GM12878 (cell line): ENCODE measurements around the gene PDZD2.

Experiments used
- EP300 ChIP-seq, 2 experiments: fragments of 150-350 bp in 1 of 2; IDR thresholded peaks; 2 replicates each; pipeline ENCODE4 v1.6.1; 2011 to 2012; ENCODE audit warnings: low read depth in 2 of 2, low read length in 2 of 2, borderline replicate concordance in 1 of 2, improper control_type of control experiment in 1 of 2, inconsistent platforms in 1 of 2; ENCODE audit not compliant: control insufficient read depth in 1 of 2
- ETV6 ChIP-seq, 2 experiments: fragments of 450-650 bp in 1 of 2; IDR thresholded peaks in 1 of 2; conservative IDR thresholded peaks in 1 of 2; 2 replicates each; pipeline ENCODE4 v1.6.1; 2014; ENCODE audit warnings: antibody characterized with exemption in 1 of 2, borderline replicate concordance in 1 of 2, low read depth in 1 of 2, mild to moderate bottlenecking in 1 of 2, moderate library complexity in 1 of 2
- KAT2A ChIP-seq: conservative IDR thresholded peaks from 2 replicates; pipeline ENCODE4 v1.6.1; 2011; ENCODE audit warnings: low read depth, low read length; ENCODE audit not compliant: control insufficient read depth
- NFYB ChIP-seq: IDR thresholded peaks from 2 replicates; pipeline ENCODE4 v1.6.1; 2011; ENCODE audit warnings: low read depth, mild to moderate bottlenecking, low read length, improper control_type of control experiment, moderate library complexity; ENCODE audit not compliant: insufficient read depth
- POLR2AphosphoS2 ChIP-seq: IDR thresholded peaks from 2 replicates; pipeline ENCODE4 v1.6.1; 2011; ENCODE audit warnings: low read depth, mild to moderate bottlenecking, low read length, improper control_type of control experiment, moderate library complexity
- RFX5 ChIP-seq: IDR thresholded peaks from 2 replicates; pipeline ENCODE4 v1.6.1; 2011; ENCODE audit warnings: low read depth, low read length, improper control_type of control experiment
- ZBED1 ChIP-seq: IDR thresholded peaks from 2 replicates; pipeline ENCODE4 v1.6.1; 2016; ENCODE audit warnings: borderline replicate concordance
- ZNF274 ChIP-seq: IDR thresholded peaks from one replicate; pipeline ENCODE4 v1.8.0; 2011; ENCODE audit not compliant: insufficient read length, insufficient read depth
- ZZZ3 ChIP-seq: IDR thresholded peaks from 2 replicates; pipeline ENCODE4 v1.6.1; 2011; ENCODE audit warnings: low read depth; ENCODE audit not compliant: control insufficient read depth, insufficient read length
- TF ChIP-seq, protein P1 (sequence below), 3 experiments: IDR thresholded peaks in 2 of 3; conservative IDR thresholded peaks in 1 of 3; 2 replicates each; pipeline ENCODE4 v1.5.1; 2011; ENCODE audit warnings: low read depth in 3 of 3, low read length in 3 of 3, mild to moderate bottlenecking in 3 of 3, control low read depth in 2 of 3, moderate library complexity in 2 of 3, inconsistent platforms in 1 of 3, mixed read lengths in 1 of 3; ENCODE audit not compliant: control insufficient read depth in 2 of 3, insufficient read depth in 1 of 3; ENCODE audit errors: extremely low read depth in 1 of 3
- TF ChIP-seq, protein P2 (sequence below): fragments of 450-650 bp; formaldehyde crosslinking; IDR thresholded peaks from 2 replicates; pipeline ENCODE4 v1.4.0; 2020; ENCODE audit warnings: mild to moderate bottlenecking, moderate library complexity

DNA sequence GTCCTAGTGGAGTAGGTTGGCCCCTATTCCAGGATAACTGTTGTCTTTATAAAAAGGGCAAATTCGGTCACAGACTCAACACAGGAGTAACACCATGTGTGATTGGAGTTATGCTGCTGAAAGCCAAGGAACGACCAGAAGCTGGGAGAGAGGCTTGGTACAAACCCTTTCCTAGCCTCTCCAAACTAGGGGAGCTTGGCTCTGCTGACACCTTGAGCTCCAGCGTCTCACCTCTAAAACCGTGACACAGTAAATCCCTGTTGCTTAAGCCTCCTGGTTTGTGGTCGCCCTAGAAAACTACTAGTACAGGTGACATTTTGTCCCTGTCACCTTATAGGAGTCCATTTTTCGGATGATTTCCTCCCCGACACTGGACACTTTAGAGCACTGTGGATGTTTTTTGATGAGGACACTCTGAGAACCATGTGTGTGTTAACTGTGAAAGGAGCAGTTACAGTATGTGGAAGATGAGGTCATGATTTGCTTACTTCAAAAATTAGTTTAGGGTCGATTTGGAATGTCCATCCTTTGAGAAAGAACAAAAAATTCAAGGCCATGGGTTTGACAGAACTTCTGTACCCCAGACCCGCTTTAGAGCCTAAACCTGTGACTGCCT, 167.0 kb downstream of the PDZD2 start:
- TF ChIP-seq ZBED1: no peak
- TF ChIP-seq ZZZ3: no peak
- TF ChIP-seq, protein P1, sequence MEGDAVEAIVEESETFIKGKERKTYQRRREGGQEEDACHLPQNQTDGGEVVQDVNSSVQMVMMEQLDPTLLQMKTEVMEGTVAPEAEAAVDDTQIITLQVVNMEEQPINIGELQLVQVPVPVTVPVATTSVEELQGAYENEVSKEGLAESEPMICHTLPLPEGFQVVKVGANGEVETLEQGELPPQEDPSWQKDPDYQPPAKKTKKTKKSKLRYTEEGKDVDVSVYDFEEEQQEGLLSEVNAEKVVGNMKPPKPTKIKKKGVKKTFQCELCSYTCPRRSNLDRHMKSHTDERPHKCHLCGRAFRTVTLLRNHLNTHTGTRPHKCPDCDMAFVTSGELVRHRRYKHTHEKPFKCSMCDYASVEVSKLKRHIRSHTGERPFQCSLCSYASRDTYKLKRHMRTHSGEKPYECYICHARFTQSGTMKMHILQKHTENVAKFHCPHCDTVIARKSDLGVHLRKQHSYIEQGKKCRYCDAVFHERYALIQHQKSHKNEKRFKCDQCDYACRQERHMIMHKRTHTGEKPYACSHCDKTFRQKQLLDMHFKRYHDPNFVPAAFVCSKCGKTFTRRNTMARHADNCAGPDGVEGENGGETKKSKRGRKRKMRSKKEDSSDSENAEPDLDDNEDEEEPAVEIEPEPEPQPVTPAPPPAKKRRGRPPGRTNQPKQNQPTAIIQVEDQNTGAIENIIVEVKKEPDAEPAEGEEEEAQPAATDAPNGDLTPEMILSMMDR (IDR thresholded peaks at IDR 0.05 in 2 of 3, conservative IDR thresholded peaks at IDR 0.05 in 1 of 3; ENCODE audit: control insufficient read depth in 2 of 3, extremely low read depth in 1 of 3, insufficient read depth in 1 of 3, low read depth in 3 of 3, low read length in 3 of 3): no peak
- no peak for TF ChIP-seq RFX5
- TF ChIP-seq EP300 (IDR thresholded peaks at IDR 0.05; ENCODE audit: borderline replicate concordance in 1 of 2, control insufficient read depth in 1 of 2, low read depth in 2 of 2, low read length in 2 of 2): no peak
- TF ChIP-seq NFYB: no peak
- no peak for TF ChIP-seq KAT2A
- TF ChIP-seq, protein P2, sequence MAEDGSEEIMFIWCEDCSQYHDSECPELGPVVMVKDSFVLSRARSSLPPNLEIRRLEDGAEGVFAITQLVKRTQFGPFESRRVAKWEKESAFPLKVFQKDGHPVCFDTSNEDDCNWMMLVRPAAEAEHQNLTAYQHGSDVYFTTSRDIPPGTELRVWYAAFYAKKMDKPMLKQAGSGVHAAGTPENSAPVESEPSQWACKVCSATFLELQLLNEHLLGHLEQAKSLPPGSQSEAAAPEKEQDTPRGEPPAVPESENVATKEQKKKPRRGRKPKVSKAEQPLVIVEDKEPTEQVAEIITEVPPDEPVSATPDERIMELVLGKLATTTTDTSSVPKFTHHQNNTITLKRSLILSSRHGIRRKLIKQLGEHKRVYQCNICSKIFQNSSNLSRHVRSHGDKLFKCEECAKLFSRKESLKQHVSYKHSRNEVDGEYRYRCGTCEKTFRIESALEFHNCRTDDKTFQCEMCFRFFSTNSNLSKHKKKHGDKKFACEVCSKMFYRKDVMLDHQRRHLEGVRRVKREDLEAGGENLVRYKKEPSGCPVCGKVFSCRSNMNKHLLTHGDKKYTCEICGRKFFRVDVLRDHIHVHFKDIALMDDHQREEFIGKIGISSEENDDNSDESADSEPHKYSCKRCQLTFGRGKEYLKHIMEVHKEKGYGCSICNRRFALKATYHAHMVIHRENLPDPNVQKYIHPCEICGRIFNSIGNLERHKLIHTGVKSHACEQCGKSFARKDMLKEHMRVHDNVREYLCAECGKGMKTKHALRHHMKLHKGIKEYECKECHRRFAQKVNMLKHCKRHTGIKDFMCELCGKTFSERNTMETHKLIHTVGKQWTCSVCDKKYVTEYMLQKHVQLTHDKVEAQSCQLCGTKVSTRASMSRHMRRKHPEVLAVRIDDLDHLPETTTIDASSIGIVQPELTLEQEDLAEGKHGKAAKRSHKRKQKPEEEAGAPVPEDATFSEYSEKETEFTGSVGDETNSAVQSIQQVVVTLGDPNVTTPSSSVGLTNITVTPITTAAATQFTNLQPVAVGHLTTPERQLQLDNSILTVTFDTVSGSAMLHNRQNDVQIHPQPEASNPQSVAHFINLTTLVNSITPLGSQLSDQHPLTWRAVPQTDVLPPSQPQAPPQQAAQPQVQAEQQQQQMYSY (CRISPR knock-in tag): no peak
- TF ChIP-seq ETV6 (conservative IDR thresholded peaks at IDR 0.05 in 1 of 2, IDR thresholded peaks at IDR 0.05 in 1 of 2; ENCODE audit: borderline replicate concordance in 1 of 2, low read depth in 1 of 2): no peak
- no peak for TF ChIP-seq ZNF274
- no peak for TF ChIP-seq POLR2AphosphoS2
